LNCaP clone FGC (cell line): ENCODE data around the gene RBFOX2.

Experiments used
- DNase-seq: peaks from one replicate; pipeline ENCODE4 v3.0.0-alpha.2; 2011; ENCODE audit warnings: low read depth
- H3K4me3 ChIP-seq: 2 replicates; pipeline ENCODE4 v1.5.1; 2011; ENCODE audit warnings: mild to moderate bottlenecking, low read depth, low read length, control low read depth
- CTCF ChIP-seq: IDR thresholded peaks from 2 replicates; pipeline ENCODE4 v1.5.1; 2012; ENCODE audit warnings: mild to moderate bottlenecking; ENCODE audit not compliant: control insufficient read depth, insufficient read depth; ENCODE audit errors: extremely low read depth

RBFOX2 gene

GRCh38 chr22:35891442-35891841, 137.2 kb downstream of the RBFOX2 start:
- no peak for DNase-seq
- TF ChIP-seq CTCF = no peak
- no peak overlapping the region for H3K4me3 ChIP-seq

GRCh38 chr22:35889071-35889470, 139.6 kb downstream of the RBFOX2 start:
- TF ChIP-seq CTCF = no peak
- DNase-seq = no peak
- H3K4me3 ChIP-seq = no peak overlapping the region

GRCh38 chr22:35888181-35888870, 140.3 kb downstream of the RBFOX2 start:
- no peak for DNase-seq
- no peak for TF ChIP-seq CTCF
- no peak overlapping the region for H3K4me3 ChIP-seq

- H3K4me3 ChIP-seq = no peak overlapping the region
These were observed 141.2 kb downstream of the RBFOX2 start for GRCh38 chr22:35887296-35887875.

GRCh38 chr22:35886309-35886708, 142.3 kb downstream of the RBFOX2 start:
- no peak overlapping the region for H3K4me3 ChIP-seq
- no peak for DNase-seq
- TF ChIP-seq CTCF = no peak

More at GRCh38 chr22:35887296-35887875, 141.2 kb downstream of the RBFOX2 start:
- DNase-seq = no peak
- no peak for TF ChIP-seq CTCF

GRCh38 chr22:35884529-35884928, 144.1 kb downstream of the RBFOX2 start:
- TF ChIP-seq CTCF = no peak
- DNase-seq = no peak
- H3K4me3 ChIP-seq = no peak overlapping the region
